PC-3 (cell line): ENCODE results near the gene TEX12. TPM values are rescaled to one million over a fixed set of nuclear protein-coding genes. Genes with fewer than 3 reads are reported as not detected.

ENCODE experiments used
- ATAC-seq: fragments of 200-7000 bp; cut with Tn5 transposase; 2 replicates; pipeline ENCODE4 v1.9.1; 2020; ENCODE audit warnings: mild to moderate bottlenecking, moderate library complexity
- BruUV-seq: library from RNA; stranded (reverse); fragments of 400-500 nt; replicated peaks from 2 replicates; lab custom pipeline; 2021; lab: Mats Ljungman, UMichigan
- CTCF ChIA-PET: fragments of 300-600 bp; sonication (Branson Sonifier 250); formaldehyde crosslinking; loops from one replicate; lab custom pipeline; 2022; ENCODE audit warnings: antibody characterized with exemption; lab: Charles Lee
- POLR2A ChIA-PET: fragments of 300-600 bp; sonication (Branson Sonifier 250); formaldehyde crosslinking; loops from one replicate; lab custom pipeline; 2022; ENCODE audit warnings: antibody characterized with exemption; ENCODE audit not compliant: unreplicated experiment; lab: Charles Lee
- DNase-seq: peaks from one replicate; pipeline ENCODE4 v3.0.0-alpha.2; 2015
- H2AFZ ChIP-seq: fragments of 300-600 bp; sonication (generic); 2 replicates; pipeline ENCODE4 v1.6.0; 2016; ENCODE audit warnings: antibody characterized with exemption, low read length
- H3F3A ChIP-seq: fragments of 300-600 bp; sonication (generic); one replicate; pipeline ENCODE4 v1.6.0; 2017; ENCODE audit warnings: antibody characterized with exemption, low read length, control low read depth, mild to moderate bottlenecking; ENCODE audit not compliant: unreplicated experiment
- H3K27ac ChIP-seq: fragments of 300-600 bp; sonication (generic); 2 replicates; pipeline ENCODE4 v1.5.1; 2016; ENCODE audit warnings: mild to moderate bottlenecking, low read length
- H3K27me3 ChIP-seq: fragments of 300-600 bp; sonication (generic); 2 replicates; pipeline ENCODE4 v1.6.1; 2016; ENCODE audit warnings: low read length, mixed read lengths
- H3K36me3 ChIP-seq: fragments of 300-600 bp; sonication (generic); 2 replicates; pipeline ENCODE4 v1.6.1; 2016; ENCODE audit warnings: low read depth, mixed run types, low read length, mixed read lengths
- H3K4me1 ChIP-seq: fragments of 300-600 bp; sonication (generic); 2 replicates; pipeline ENCODE4 v1.5.1; 2016; ENCODE audit warnings: low read length; ENCODE audit not compliant: insufficient read depth
- H3K4me2 ChIP-seq: fragments of 300-600 bp; sonication (generic); 2 replicates; pipeline ENCODE4 v1.6.0; 2016; ENCODE audit warnings: low read length
- H3K4me3 ChIP-seq: fragments of 300-600 bp; sonication (generic); 2 replicates; pipeline ENCODE4 v1.5.1; 2016; ENCODE audit warnings: mild to moderate bottlenecking, low read length, mixed read lengths
- H3K79me2 ChIP-seq: fragments of 300-600 bp; sonication (generic); 2 replicates; pipeline ENCODE4 v1.6.1; 2017; ENCODE audit warnings: low read length, mixed read lengths
- H3K9ac ChIP-seq: fragments of 300-600 bp; sonication (generic); 2 replicates; pipeline ENCODE4 v1.6.0; 2016; ENCODE audit warnings: mild to moderate bottlenecking, low read length
- H3K9me2 ChIP-seq: fragments of 300-600 bp; sonication (generic); replicated peaks from 2 replicates; pipeline ENCODE4 v1.6.1; 2016; ENCODE audit warnings: mixed run types, low read length, mixed read lengths
- H3K9me3 ChIP-seq: fragments of 300-600 bp; sonication (generic); 2 replicates; pipeline ENCODE4 v1.6.1; 2016; ENCODE audit warnings: low read length, mixed read lengths
- H4K20me1 ChIP-seq: fragments of 300-600 bp; sonication (generic); 2 replicates; pipeline ENCODE4 v1.6.1; 2016; ENCODE audit warnings: low read length, mixed read lengths
- CTCF ChIP-seq: fragments of 300-600 bp; sonication (generic); conservative IDR thresholded peaks from 2 replicates; pipeline ENCODE4 v1.5.1; 2017; ENCODE audit warnings: antibody characterized with exemption, low read depth, mild to moderate bottlenecking, low read length
- EZH2 ChIP-seq: fragments of 300-600 bp; sonication (generic); IDR thresholded peaks from one replicate; pipeline ENCODE4 v1.6.1; 2017; ENCODE audit warnings: antibody characterized with exemption, mild to moderate bottlenecking, low read length; ENCODE audit not compliant: unreplicated experiment
- EZH2phosphoT487 ChIP-seq: fragments of 300-600 bp; sonication (generic); IDR thresholded peaks from 2 replicates; pipeline ENCODE4 v1.6.1; 2018; ENCODE audit warnings: mild to moderate bottlenecking, antibody characterized with exemption, low read length, borderline replicate concordance
- intact Hi-C: fragments of 100-400 bp; cut with micrococcal nuclease; formaldehyde crosslinking; loops from 2 replicates; pipeline ENCODE4 v1.9.0; 2023
- total RNA-seq: library from RNA; depleted of rRNA; stranded (reverse); fragments of >200 nt; gene quantifications from 2 replicates; pipeline ENCODE4 v1.2.3, GENCODE V29; 2014

The TEX12 gene
- total RNA-seq, 1 experiment from 2014 or later = not detected

- H3K36me3 ChIP-seq = peaks cover 8% of the 10 kb centered on the region; the same call in 1 of the 2 replicates
- peaks cover 42% of the 10 kb centered on the region for H3K79me2 ChIP-seq
- ChIA-PET CTCF (interaction anchor here (0.6 to 0.9 kb wide), 2 partner anchors 11 to 77 kb away, joined by 3 read pairs; partner anchors contain the start of genes BCO2, SDHD and TIMM8B), POLR2A (interaction anchor here (0.5 to 0.8 kb wide), 6 partner anchors 8 to 523 kb away, joined by 3 to 11 read pairs (median 5); partner anchors contain the start of genes SDHD and TIMM8B)
- ATAC-seq (peak; percentile 84), DNase-seq (peak; percentile 87)
- peak within 1 kb of the TSS; percentile 88 for H3K4me2 ChIP-seq
- peak within 1 kb of the TSS; percentile 95 for H3K27ac ChIP-seq
- peaks cover 59% of the 10 kb centered on the region for H3K4me1 ChIP-seq
- intact Hi-C loops = loop anchor here (1.0 to 5.0 kb wide), 2 partner anchors 44 to 63 kb away; partner anchors contain the start of gene PTS
- no peaks in the 10 kb centered on the region for H3K27me3 ChIP-seq
- H4K20me1 ChIP-seq = no peaks in the 10 kb centered on the region
- TF ChIP-seq EZH2 = no peak
- no peak for TF ChIP-seq EZH2phosphoT487
- TF ChIP-seq CTCF = no peak
- no TSS peak for BruUV-seq
- H2AFZ ChIP-seq = peak within 1 kb of the TSS; percentile 84
- H3K9me2 ChIP-seq = no peaks in the 10 kb centered on the region
- H3K4me3 ChIP-seq = peak within 1 kb of the TSS; percentile 73
- H3K9ac ChIP-seq = peak within 1 kb of the TSS; percentile 82
- H3F3A ChIP-seq = peaks cover 17% of the 10 kb centered on the region
- H3K9me3 ChIP-seq = no peaks in the 10 kb centered on the region
Measured at GRCh38 chr11:112163875-112164685, 3.1 kb upstream of the TEX12 start, which contains the start of gene IL18. TSS of gene IL18 (minus strand) at chr11:112164094. CDS start at chr11:112155053, 9,041 bp downstream.

GRCh38 chr11:112165049-112165448 lies 2.1 kb upstream of the TEX12 start:
- H3K9me2 ChIP-seq = no peaks in the 10 kb centered on the region
- H3K9me3 ChIP-seq = no peaks in the 10 kb centered on the region
- H3K27me3 ChIP-seq = no peaks in the 10 kb centered on the region
- H3K27ac ChIP-seq = peak overlapping the region; percentile 95; the same call in 1 of the 2 replicates
- ATAC-seq (no peak), DNase-seq (no peak)
- no TSS peak for BruUV-seq
- no peak overlapping the region for H3K9ac ChIP-seq
- no peak overlapping the region for H3K4me3 ChIP-seq
- no peak overlapping the region for H3K4me2 ChIP-seq
- intact Hi-C loops = no loop called here
- CTCF ChIA-PET = interaction anchor here (0.7 kb wide), 1 partner anchor 36 kb away, joined by 4 read pairs; no protein-coding TSS in a partner anchor
- H3K79me2 ChIP-seq = peaks cover 32% of the 10 kb centered on the region
- POLR2A ChIA-PET = interaction anchor here (0.5 kb wide), 1 partner anchor 83 kb away, joined by 3 read pairs; no protein-coding TSS in a partner anchor
- peaks cover 17% of the 10 kb centered on the region for H3F3A ChIP-seq
- peaks cover 3% of the 10 kb centered on the region; the same call in 1 of the 2 replicates for H3K36me3 ChIP-seq
- TF ChIP-seq EZH2 = no peak
- H2AFZ ChIP-seq = peak overlapping the region; percentile 84
- peaks cover 49% of the 10 kb centered on the region for H3K4me1 ChIP-seq
- no peaks in the 10 kb centered on the region for H4K20me1 ChIP-seq

GRCh38 chr11:112166562-112166961 lies 610 bp upstream of the TEX12 start:
- H3K79me2 ChIP-seq = peaks cover 17% of the 10 kb centered on the region
- intact Hi-C loops = no loop called here
- TF ChIP-seq CTCF (no peak), EZH2phosphoT487 (no peak)
- no peaks in the 10 kb centered on the region for H3K36me3 ChIP-seq
- H3K27ac ChIP-seq = no peak overlapping the region
- H3K9me3 ChIP-seq = no peaks in the 10 kb centered on the region
- H2AFZ ChIP-seq = no peak overlapping the region; the same call in 1 of the 2 replicates
- H3K9me2 ChIP-seq = no peaks in the 10 kb centered on the region
- DNase-seq (no peak), ATAC-seq (no peak)
- H4K20me1 ChIP-seq = no peaks in the 10 kb centered on the region
- peaks cover 17% of the 10 kb centered on the region for H3F3A ChIP-seq
- H3K27me3 ChIP-seq = no peaks in the 10 kb centered on the region
- POLR2A ChIA-PET = no interaction called here
- H3K9ac ChIP-seq = no peak overlapping the region
- CTCF ChIA-PET = no interaction called here
- no TSS peak for BruUV-seq
- H3K4me3 ChIP-seq = no peak overlapping the region
- peaks cover 36% of the 10 kb centered on the region for H3K4me1 ChIP-seq
- no peak overlapping the region for H3K4me2 ChIP-seq
